Fibroblast of villous mesenchyme (primary cell): Measurements from ENCODE around the gene F2RL1. TPM values are rescaled to one million over a fixed set of nuclear protein-coding genes. Genes with fewer than 3 reads are reported as not detected.
A peak's percentile ranks its signal among the peaks of the same experiment; 100 is the strongest.
"Not testable (repeated sequence)": the region's sequence is repeated elsewhere in the genome, so short reads cannot be mapped to it uniquely, and the experiment has no call there.

Experiments
- DNase-seq: peaks from one replicate; pipeline ENCODE4 v3.0.0-alpha.2; 2010; ENCODE audit warnings: low read depth
- H3K4me3 ChIP-seq: 2 replicates; pipeline ENCODE4 v1.5.1; 2011; ENCODE audit warnings: low read depth, mild to moderate bottlenecking, low read length
- total RNA-seq: library from RNA; depleted of rRNA; stranded (reverse); fragments of >200 nt; gene quantifications from 2 replicates; pipeline ENCODE4 v1.2.3, GENCODE V29; 2012
- TF ChIP-seq, protein P1 (sequence below): IDR thresholded peaks from 2 replicates; pipeline ENCODE4 v1.5.1; 2012; ENCODE audit warnings: low read depth, mild to moderate bottlenecking, low read length; ENCODE audit not compliant: insufficient read depth

Gene F2RL1
- total RNA-seq, 1 donor: 26.3 TPM

DNA sequence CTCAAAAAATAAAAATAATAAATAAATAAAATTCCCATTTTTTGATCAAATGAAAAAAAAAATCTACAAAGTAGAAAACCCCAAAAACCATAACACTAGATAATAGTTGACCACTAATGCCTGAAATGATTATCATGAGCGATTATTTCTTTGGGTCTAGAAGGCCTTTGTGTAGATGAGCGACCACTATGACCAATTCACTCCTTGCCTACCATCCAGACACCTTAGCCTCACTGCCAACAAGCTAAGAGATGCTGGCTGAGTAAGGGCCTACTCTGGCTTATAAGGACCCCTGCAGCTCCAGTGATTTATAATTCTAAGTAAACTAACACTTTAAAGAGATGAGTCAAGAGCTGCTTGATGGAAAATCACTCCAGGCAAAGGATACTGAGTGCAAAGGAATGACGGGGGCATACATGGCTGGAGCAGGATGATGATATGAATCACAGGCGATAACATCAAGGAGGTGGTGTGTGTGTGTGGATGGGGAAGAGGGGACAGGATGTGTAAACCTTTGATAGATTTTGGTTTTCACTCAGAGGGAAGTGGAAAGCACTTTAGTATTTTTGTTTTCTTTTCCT is 4.8 kb upstream of the F2RL1 start:
- DNase-seq: peak; percentile 92
- TF ChIP-seq, protein P1, sequence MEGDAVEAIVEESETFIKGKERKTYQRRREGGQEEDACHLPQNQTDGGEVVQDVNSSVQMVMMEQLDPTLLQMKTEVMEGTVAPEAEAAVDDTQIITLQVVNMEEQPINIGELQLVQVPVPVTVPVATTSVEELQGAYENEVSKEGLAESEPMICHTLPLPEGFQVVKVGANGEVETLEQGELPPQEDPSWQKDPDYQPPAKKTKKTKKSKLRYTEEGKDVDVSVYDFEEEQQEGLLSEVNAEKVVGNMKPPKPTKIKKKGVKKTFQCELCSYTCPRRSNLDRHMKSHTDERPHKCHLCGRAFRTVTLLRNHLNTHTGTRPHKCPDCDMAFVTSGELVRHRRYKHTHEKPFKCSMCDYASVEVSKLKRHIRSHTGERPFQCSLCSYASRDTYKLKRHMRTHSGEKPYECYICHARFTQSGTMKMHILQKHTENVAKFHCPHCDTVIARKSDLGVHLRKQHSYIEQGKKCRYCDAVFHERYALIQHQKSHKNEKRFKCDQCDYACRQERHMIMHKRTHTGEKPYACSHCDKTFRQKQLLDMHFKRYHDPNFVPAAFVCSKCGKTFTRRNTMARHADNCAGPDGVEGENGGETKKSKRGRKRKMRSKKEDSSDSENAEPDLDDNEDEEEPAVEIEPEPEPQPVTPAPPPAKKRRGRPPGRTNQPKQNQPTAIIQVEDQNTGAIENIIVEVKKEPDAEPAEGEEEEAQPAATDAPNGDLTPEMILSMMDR: no peak
- H3K4me3 ChIP-seq: no peak overlapping the region

DNA sequence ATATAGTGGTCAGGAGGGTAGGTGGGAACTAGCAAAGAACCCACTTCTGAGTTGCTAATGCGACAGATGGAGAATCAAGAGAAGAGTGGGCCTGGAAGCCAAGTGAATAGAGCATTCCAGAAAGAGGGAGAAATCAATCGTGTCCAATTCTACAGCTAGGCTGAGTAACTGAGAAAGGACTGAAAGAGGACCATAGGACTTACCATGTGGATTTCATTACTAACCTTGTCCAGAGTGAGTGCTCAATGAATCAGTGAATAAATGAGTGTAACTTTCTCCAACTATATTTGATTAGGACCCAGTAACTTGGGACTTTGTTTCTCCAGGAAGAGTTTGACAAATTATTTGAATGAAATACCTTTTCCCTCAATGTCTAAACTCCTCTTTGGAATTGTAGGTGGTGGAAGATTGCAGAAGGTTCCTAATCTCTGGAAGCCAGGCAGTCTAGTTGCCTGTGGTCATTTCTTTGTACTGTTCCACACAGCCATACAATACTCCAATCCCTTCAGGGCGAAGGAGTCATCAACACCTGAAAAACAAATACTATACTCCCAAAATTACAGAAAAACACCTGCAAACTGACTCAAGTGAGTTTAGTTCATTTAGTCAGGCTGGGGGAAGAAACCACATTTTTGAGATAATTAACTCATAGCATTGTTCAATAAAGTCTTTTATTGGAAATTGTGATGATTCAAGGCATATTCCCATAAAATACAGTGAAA is 2.6 kb upstream of the F2RL1 start:
- H3K4me3 ChIP-seq: no peak overlapping the region
- TF ChIP-seq, protein P1: no peak
- DNase-seq: no peak

DNA sequence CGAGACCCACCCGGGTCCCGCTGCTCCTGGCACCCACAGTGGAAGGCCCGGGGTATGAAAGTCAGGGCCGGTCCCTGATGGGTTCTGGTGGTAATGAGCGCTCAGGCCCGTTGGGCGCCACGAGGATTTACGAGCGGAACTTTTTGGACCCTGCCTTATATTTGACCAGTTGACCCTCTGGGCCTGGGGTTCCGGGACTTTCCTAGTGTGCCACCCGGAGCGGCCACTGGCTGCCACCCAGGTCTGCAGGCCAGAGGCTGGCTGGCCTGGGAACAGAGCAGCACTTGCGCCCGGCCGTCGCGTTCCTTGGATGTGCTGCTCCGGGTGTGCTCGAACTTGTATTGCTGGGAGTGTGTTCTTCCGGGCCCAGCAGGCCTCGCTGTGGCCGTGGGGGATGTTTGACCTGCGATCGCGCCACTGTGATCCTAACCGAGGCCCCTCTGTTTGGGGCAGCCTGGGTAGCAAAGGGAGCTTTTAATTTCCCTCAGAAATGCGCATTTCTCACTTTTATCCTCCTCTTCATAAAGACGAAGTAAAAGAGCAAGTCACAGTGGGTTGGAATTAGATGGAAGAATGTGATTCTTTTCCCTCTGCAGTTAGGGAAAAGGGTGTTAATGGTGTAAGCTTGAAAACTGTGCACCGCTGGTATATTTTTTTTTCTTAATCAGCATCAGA is 1.2 kb downstream of the F2RL1 start:
- DNase-seq: peak; percentile 27
- H3K4me3 ChIP-seq: peak overlapping the region; percentile 98
- TF ChIP-seq, protein P1: no peak

DNA sequence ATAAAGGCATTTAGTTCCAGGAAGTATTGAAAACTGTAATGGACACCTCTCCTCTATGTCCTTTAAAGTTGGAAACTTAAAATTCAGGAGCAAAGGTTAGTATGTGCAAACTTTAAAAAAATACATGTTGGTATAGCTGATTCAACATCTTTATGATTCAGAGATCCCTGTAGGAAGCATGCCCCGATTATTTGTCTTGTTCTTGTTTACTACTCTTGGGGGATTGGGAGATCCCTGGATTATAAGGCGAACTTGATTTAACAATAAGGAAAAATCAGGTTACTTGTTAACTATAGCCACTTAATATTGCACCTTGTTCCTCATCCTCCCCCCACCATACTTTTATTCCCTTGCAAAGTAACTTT is 1.7 kb downstream of the F2RL1 start:
- H3K4me3 ChIP-seq: peak overlapping the region; percentile 98
- DNase-seq: no peak
- TF ChIP-seq, protein P1: no peak

DNA sequence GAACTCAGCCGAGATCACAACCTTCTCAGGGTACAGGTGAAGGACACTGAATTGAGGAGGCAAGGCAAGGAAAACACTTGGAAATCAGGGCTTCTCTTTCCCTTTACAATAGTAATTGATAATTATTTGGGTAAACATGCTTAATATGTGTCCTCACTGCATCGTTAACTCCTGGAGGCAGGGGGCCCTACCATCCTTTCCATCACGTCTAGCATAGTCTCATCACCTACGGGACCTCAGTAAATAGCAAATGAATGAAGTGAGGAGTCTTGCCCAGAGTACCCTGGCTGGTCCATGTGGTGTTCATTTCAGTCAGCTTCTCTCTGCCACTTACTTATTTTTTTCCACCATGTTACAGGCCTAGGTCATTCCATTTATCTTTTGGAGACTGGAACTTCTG is 2.3 kb downstream of the F2RL1 start:
- TF ChIP-seq, protein P1: no peak
- no peak for DNase-seq
- peak overlapping the region; percentile 98 for H3K4me3 ChIP-seq

DNA sequence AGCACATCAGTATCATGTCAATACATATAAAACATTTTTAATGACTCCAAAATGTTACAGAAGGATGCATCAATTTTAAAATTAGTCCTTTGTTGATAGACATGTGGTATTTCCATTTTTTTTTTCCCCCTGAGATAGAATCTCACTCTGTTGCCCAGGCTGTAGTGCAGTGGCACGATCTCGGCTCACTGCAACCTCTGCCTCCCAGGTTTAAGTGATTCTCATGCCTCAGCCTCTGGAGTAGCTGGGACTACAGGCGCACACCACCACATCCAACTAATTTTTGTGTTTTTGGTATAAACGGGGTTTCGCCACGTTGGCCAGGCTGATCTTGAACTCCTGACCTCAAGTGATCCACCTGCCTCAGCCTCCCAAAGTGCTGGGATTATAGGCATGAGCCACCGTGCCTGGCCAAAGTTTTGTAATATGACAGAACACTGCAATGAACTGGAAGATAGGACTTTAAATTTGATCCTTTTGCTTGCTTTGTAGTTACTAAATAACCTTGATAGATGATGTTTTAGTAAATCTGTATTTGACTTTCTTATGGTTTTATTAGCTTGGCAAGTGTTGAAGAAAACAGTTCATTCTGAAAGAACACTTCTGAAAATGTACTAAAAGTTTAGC is 3.4 kb downstream of the F2RL1 start:
- not testable (repeated sequence) for H3K4me3 ChIP-seq, DNase-seq

DNA sequence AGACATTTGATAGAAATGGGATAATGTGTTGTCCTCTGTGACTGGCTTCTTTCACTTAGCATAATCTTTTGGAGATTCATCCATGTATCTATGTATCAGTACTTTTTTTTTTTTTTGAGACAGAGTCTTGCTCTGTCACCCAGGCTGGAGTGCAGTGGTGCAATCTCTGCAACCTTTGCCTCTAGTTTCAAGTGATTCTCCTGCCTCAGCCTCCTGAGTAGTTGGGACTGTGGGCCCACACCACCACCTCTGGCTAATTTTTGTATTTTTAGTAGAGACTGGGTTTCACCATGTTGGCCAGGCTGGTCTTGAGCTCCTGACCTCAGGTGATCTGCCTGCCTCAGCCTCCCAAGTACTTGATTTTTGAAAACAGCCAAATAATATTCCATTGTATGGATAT is 7.6 kb downstream of the F2RL1 start:
- not testable (repeated sequence) for H3K4me3 ChIP-seq
- DNase-seq: peak; percentile 23
